GM12873 (cell line): ENCODE data around the gene TRIM10.

Source experiments
- CTCF ChIP-seq: IDR thresholded peaks from 2 replicates; pipeline ENCODE4 v1.5.1; 2012; ENCODE audit warnings: low read depth, mild to moderate bottlenecking, moderate library complexity, low read length, control low read depth; ENCODE audit not compliant: insufficient read depth; ENCODE audit errors: missing control alignments

Gene TRIM10

GRCh38 chr6:30163090-30163917, 2.3 kb upstream of the TRIM10 start, which contains the start of gene TRIM15:
Gene TRIM15, plus strand, starts transcription at chr6:30163546. Its CDS starts 139 bp downstream, at chr6:30163685.
- no peak for TF ChIP-seq CTCF

DNA sequence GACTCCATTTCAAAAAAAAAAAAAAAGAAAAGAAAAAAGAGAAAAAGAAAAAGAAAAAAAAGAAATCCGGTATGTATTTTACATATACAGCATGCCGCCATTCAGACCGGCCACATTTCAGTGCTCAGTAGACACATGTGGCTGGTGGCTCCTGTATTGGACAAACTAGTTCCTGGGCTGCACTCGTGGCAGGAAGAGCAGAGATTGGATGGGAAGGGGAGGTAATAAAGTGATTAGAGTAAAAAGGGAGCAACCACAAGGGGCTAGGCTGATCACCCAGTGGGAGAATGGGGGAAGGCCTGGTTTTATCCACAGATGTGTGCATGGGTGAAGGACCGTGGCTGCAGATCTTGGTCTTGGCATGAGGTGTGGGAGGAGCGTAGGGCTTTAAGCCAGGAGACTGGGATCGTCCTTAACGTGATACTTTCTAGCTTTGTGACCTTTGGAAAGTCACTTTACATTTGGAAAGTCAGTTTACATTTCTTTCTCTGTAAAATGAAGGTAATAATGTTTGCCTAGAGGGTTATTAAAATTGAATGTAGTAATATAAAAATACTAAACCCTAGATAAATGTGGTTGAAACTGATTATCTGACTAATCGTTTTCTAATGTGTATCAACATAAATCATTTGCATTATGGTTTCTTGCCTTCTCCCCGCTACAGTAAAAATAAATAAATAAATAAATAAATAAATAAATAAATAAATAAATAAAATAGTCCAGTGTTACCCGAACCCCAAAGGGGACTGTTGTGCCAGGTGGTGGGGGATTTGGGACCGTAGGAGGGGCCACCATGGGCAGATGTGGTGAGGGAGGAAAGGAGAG, 1.5 kb upstream of the TRIM10 start:
- TF ChIP-seq CTCF, result no peak

- TF ChIP-seq CTCF, result no peak
Measured at GRCh38 chr6:30160008-30160784, 815 bp downstream of the TRIM10 start.

DNA sequence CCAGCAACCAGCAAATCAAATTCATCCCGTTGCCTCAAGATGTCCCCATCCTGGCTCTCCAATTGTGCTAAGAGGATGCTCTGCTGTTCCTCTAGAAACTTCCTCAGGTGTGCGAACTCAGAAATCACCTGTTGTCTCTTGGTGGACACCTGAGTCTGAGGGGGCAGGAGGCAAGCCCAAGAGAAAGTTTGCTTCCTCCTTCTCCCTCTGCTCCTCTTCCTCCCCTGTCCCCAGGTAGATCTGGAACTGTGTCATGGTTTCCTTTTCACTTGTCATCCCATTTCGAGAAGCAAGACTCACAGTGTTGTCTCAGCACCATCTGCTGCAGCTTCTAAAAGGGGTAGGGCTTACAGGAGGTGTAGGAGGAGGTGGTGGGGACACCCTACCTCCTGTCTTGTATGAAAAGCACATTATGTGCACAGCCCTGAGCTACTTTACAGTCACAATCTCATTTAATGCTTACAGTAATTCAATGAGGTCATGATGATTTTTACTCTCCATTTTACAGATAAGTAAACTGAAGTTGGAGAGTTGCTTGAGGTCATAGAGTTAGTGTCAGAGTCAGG, 2.5 kb downstream of the TRIM10 start:
- no peak for TF ChIP-seq CTCF

DNA sequence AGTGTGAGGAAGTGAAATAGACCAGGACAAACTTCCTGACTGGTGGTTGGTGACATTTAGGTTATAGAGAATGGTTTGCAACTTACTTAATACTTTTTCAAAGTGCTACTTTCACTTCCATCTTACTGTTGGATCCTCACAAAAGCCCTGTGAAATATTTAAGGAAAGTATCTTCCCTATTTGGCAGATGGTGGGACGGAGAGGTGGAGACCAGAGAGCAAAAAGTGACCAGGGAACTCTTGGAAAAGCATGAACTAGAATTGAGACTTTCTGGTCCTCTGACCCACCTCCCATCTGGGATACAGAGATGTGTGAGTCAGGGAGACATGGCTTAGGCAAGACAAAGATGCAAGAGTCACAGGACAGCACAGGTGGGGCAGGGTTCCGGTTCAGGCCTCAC, 3.0 kb downstream of the TRIM10 start:
- no peak for TF ChIP-seq CTCF

- TF ChIP-seq CTCF, result no peak
Measured at GRCh38 chr6:30157581-30157980, 3.4 kb downstream of the TRIM10 start.
